ENCODE results near the gene ANP32A.
"Not testable (repeated sequence)": the region's sequence is repeated elsewhere in the genome, so short reads cannot be mapped to it uniquely, and the experiment has no call there.

Gene ANP32A

GRCh38 chr15:68783226-68784058, 37.3 kb downstream of the ANP32A start:
- no peak for DNase-seq (ENCODE audit: low read depth in 2 of 3, low spot score in 2 of 3)

GRCh38 chr15:68782589-68783161, 38.0 kb downstream of the ANP32A start:
- no peak for DNase-seq (ENCODE audit: low read depth in 2 of 3, low spot score in 2 of 3)

- no peak for DNase-seq (ENCODE audit: low read depth in 2 of 3, low spot score in 2 of 3)
These were observed 38.7 kb downstream of the ANP32A start for GRCh38 chr15:68781766-68782588.

- no peak for DNase-seq (ENCODE audit: low read depth in 2 of 3, low spot score in 2 of 3)
These were observed 39.5 kb downstream of the ANP32A start for GRCh38 chr15:68781217-68781616.

GRCh38 chr15:68778876-68779275, 41.8 kb downstream of the ANP32A start:
- no peak for DNase-seq (ENCODE audit: low read depth in 2 of 3, low spot score in 2 of 3)

GRCh38 chr15:68776477-68777270, 44.0 kb downstream of the ANP32A start:
- no peak for DNase-seq (ENCODE audit: low read depth in 2 of 3, low spot score in 2 of 3)

- no peak for DNase-seq (ENCODE audit: low read depth in 2 of 3, low spot score in 2 of 3)
These were observed 44.8 kb downstream of the ANP32A start for GRCh38 chr15:68775671-68776476.

GRCh38 chr15:68775236-68775577, 45.5 kb downstream of the ANP32A start:
- no peak for DNase-seq (ENCODE audit: low read depth in 2 of 3, low spot score in 2 of 3)

GRCh38 chr15:68774521-68775235, 46.0 kb downstream of the ANP32A start:
- no peak for DNase-seq (ENCODE audit: low read depth in 2 of 3, low spot score in 2 of 3)

- no peak for DNase-seq (ENCODE audit: low read depth in 2 of 3, low spot score in 2 of 3)
These were observed 46.6 kb downstream of the ANP32A start for GRCh38 chr15:68774120-68774519.

GRCh38 chr15:68773036-68773435, 47.7 kb downstream of the ANP32A start:
- DNase-seq (ENCODE audit: low read depth in 2 of 3, low spot score in 2 of 3) = no peak

- no peak for DNase-seq (ENCODE audit: low read depth in 2 of 3, low spot score in 2 of 3)
These were observed 50.5 kb downstream of the ANP32A start for GRCh38 chr15:68770216-68770615.

- no peak for DNase-seq (ENCODE audit: low read depth in 2 of 3, low spot score in 2 of 3)
These were observed 51.0 kb downstream of the ANP32A start for GRCh38 chr15:68769702-68770101.

- no peak for DNase-seq (ENCODE audit: low read depth in 2 of 3, low spot score in 2 of 3)
These were observed 52.4 kb downstream of the ANP32A start for GRCh38 chr15:68768321-68768720.

GRCh38 chr15:68767833-68768232, 52.9 kb downstream of the ANP32A start:
- no peak for DNase-seq (ENCODE audit: low read depth in 2 of 3, low spot score in 2 of 3)

GRCh38 chr15:68765602-68766368, 54.9 kb downstream of the ANP32A start:
- DNase-seq (ENCODE audit: low read depth in 2 of 3, low spot score in 2 of 3) = no peak

GRCh38 chr15:68764090-68764489, 56.6 kb downstream of the ANP32A start:
- no peak for DNase-seq (ENCODE audit: low read depth in 2 of 3, low spot score in 2 of 3)

- no peak for DNase-seq (ENCODE audit: low read depth in 2 of 3, low spot score in 2 of 3)
These were observed 57.6 kb downstream of the ANP32A start for GRCh38 chr15:68763063-68763462.

GRCh38 chr15:68759982-68760579, 60.6 kb downstream of the ANP32A start:
- not testable (repeated sequence) for DNase-seq (ENCODE audit: low read depth in 2 of 3, low spot score in 2 of 3)

Data from activated CD8-positive, alpha-beta memory T cell treated with anti-CD3 and anti-CD28 coated beads for 48 hours (primary cell).